Psoas muscle (tissue), 8 donors: Measurements from ENCODE around the gene TMEM151A. TPM values are rescaled to one million over a fixed set of nuclear protein-coding genes. Genes with fewer than 3 reads are reported as not detected.

Source experiments
- ATAC-seq, 4 donors: fragments of 200-7000 bp; cut with Tn5 transposase; one replicate each; pipeline ENCODE4 v1.9.1; 2020; ENCODE audit warnings: moderate library complexity in 3 of 4, mild to moderate bottlenecking in 2 of 4
- DNase-seq, 2 donors: peaks; one replicate each; pipeline ENCODE4 v3.0.0-alpha.2; 2020
- H3K27ac ChIP-seq: fragments of 200-600 bp; one replicate; pipeline ENCODE4 v1.8.0; 2022
- H3K27me3 ChIP-seq, 3 donors: fragments of 200-600 bp in 1 of 3; one replicate each; pipeline versions ENCODE4 v1.6.1 to v1.8.0; 2013 to 2022; ENCODE audit warnings: low read length in 2 of 3, mild to moderate bottlenecking in 2 of 3, moderate library complexity in 1 of 3; ENCODE audit not compliant: insufficient read depth in 3 of 3
- H3K36me3 ChIP-seq, 2 donors: fragments of 200-600 bp in 1 of 2; one replicate each; pipeline versions ENCODE4 v1.6.1 to v1.8.0; 2013 to 2022; ENCODE audit warnings: low read depth in 1 of 2, mild to moderate bottlenecking in 1 of 2, moderate library complexity in 1 of 2; ENCODE audit not compliant: insufficient read depth in 1 of 2
- H3K4me1 ChIP-seq: fragments of 200-600 bp; one replicate; pipeline ENCODE4 v1.8.0; 2022
- H3K4me3 ChIP-seq: fragments of 200-600 bp; one replicate; pipeline ENCODE4 v1.8.0; 2022; ENCODE audit warnings: mild to moderate bottlenecking
- H3K9me3 ChIP-seq: fragments of 200-600 bp; one replicate; pipeline ENCODE4 v1.8.0; 2022
- CTCF ChIP-seq: fragments of 200-600 bp; IDR thresholded peaks from one replicate; pipeline ENCODE4 v1.8.0; 2022; ENCODE audit warnings: antibody characterized with exemption
- WGBS, 3 donors: extraction: QIAGEN DNeasy Blood & Tissue Kit; methylation state at CpG; one replicate each; pipeline versions ENCODE4 v1.1.6 to v1.1.7; 2013; 5-methylcytosine and 5-hydroxymethylcytosine counted together
- intact Hi-C, 2 donors: fragments of 100-400 bp; cut with DNase I; formaldehyde crosslinking; loops; one replicate each; pipeline versions ENCODE4 v1.11.0 to v1.14.2; 2022
- polyA plus RNA-seq, 3 donors: library from polyadenylated mRNA; stranded (reverse); fragments of 200-250 nt; gene quantifications; one replicate each; pipeline ENCODE4 v1.2.3, GENCODE V29; 2013
- total RNA-seq, 4 donors: library from RNA; stranded (reverse); fragmentation: NEBNext Ultra II Directional in 2 of 4; extraction: Animal tissue kit (Norgen Biotek cat#: 25700) in 2 of 4; gene quantifications; one replicate each; pipeline versions ENCODE4 v1.2.1 to v1.2.4, GENCODE V29; 2021 to 2023
- donor health status: healthy with polysubstance abuse.
- donor health status: DM: no; HTN: no; CAD: no; lungs with moderate emphysema.
- donor health status: Bipolar disorder and iron deficiency.
- donor health status: healthy.
- donor health status: DM: yes; HTN: yes; CAD: no.
- donor health status: DM: no; HTN: no; CAD: no.
- donor health status: DM: no; HTN: no; CAD: no.
- donor health status: DM: yes; HTN: yes; CAD: no.

The TMEM151A gene
- total and polyA plus RNA-seq, 7 donors = 0.04 to 0.05 TPM; not detected in 5

- TF ChIP-seq CTCF = no peak
- ATAC-seq (no peak), DNase-seq (no peak)
- intact Hi-C loops = loop anchor here in 1 of 2 donors (1.0 kb wide), 1 partner anchor 38 kb away; no protein-coding TSS in a partner anchor
- H3K4me1 ChIP-seq = peaks cover 6% of the 10 kb centered on the region
- peak overlapping the region; percentile 95 for H3K4me3 ChIP-seq
- peaks cover 0 to 54% of the 10 kb centered on the region in 2 donors for H3K36me3 ChIP-seq
- WGBS, 3 donors = 98 to 99% (median 98%) methylated on average over 2 of the region's 2 CpGs
- no peak overlapping the region for H3K27ac ChIP-seq
- H3K9me3 ChIP-seq = no peaks in the 10 kb centered on the region
- no peaks in the 10 kb centered on the region for H3K27me3 ChIP-seq
Observed at GRCh38 chr11:66259225-66259624, 32.5 kb upstream of the TMEM151A start.

GRCh38 chr11:66259956-66260355 lies 31.7 kb upstream of the TMEM151A start:
- ATAC-seq = no peak
- Histone ChIP-seq H3K9me3 (no peaks in the 10 kb centered on the region), H3K27ac (no peak overlapping the region), H3K27me3 (no peaks in the 10 kb centered on the region), H3K36me3 (peaks cover 0 to 61% of the 10 kb centered on the region in 2 donors), H3K4me1 (peaks cover 6% of the 10 kb centered on the region), H3K4me3 (no peak overlapping the region)
- no peak for TF ChIP-seq CTCF
- intact Hi-C loops = loop anchor here in 1 of 2 donors (1.0 kb wide), 1 partner anchor 39 kb away; no protein-coding TSS in a partner anchor
- WGBS, 3 donors = 61 to 73% (median 73%) methylated on average over 4 of the region's 4 CpGs
- no peak for DNase-seq

- peaks cover 0 to 67% of the 10 kb centered on the region in 2 donors for H3K36me3 ChIP-seq
- WGBS, 3 donors = 88 to 94% (median 93%) methylated on average over 16 of the region's 16 CpGs
- intact Hi-C loops = no loop called here
- peaks cover 6% of the 10 kb centered on the region for H3K4me1 ChIP-seq
- H3K27me3 ChIP-seq = no peaks in the 10 kb centered on the region
- H3K9me3 ChIP-seq = no peaks in the 10 kb centered on the region
- no peak for ATAC-seq
- H3K4me3 ChIP-seq = no peak overlapping the region
- H3K27ac ChIP-seq = no peak overlapping the region
- peak in 1 of 2 donors; percentile 37 for DNase-seq
- TF ChIP-seq CTCF = no peak
Observed at GRCh38 chr11:66261578-66261977, 30.1 kb upstream of the TMEM151A start.

- DNase-seq (peak in 1 of 2 donors; percentile 40), ATAC-seq (no peak)
- WGBS, 3 donors = 92 to 93% (median 92%) methylated on average over 5 of the region's 5 CpGs
- H3K27ac ChIP-seq = no peak overlapping the region
- TF ChIP-seq CTCF = no peak
- intact Hi-C loops = no loop called here
- H3K9me3 ChIP-seq = no peaks in the 10 kb centered on the region
- H3K4me1 ChIP-seq = peaks cover 11% of the 10 kb centered on the region
- H3K4me3 ChIP-seq = no peak overlapping the region
- peaks cover 0 to 67% of the 10 kb centered on the region in 2 donors for H3K36me3 ChIP-seq
- H3K27me3 ChIP-seq = no peaks in the 10 kb centered on the region
Observed at GRCh38 chr11:66262191-66262590, 29.5 kb upstream of the TMEM151A start.

- no peak overlapping the region for H3K27ac ChIP-seq
- H3K4me3 ChIP-seq = no peak overlapping the region
- H3K27me3 ChIP-seq = no peaks in the 10 kb centered on the region
- intact Hi-C loops = no loop called here
- H3K36me3 ChIP-seq = peaks cover 0 to 67% of the 10 kb centered on the region in 2 donors
- ATAC-seq (no peak), DNase-seq (peak in 1 of 2 donors; percentile 40)
- H3K9me3 ChIP-seq = no peaks in the 10 kb centered on the region
- peaks cover 11% of the 10 kb centered on the region for H3K4me1 ChIP-seq
- no peak for TF ChIP-seq CTCF
- WGBS, 3 donors = 91 to 94% (median 92%) methylated on average over 12 of the region's 12 CpGs
Observed at GRCh38 chr11:66262696-66263095, 29.0 kb upstream of the TMEM151A start.
